A549 (cell line): ENCODE measurements around the gene TRIM37. TPM values are rescaled to one million over a fixed set of nuclear protein-coding genes. Genes with fewer than 3 reads are reported as not detected.

Experiments
- ATAC-seq, 2 experiments: fragments of 200-7000 bp in 1 of 2; fragments of >200 bp in 1 of 2; cut with Nextera tagmentation in 1 of 2; cut with Tn5 transposase in 1 of 2; 3 replicates each; pipeline versions ENCODE4 v1.8.0 to v1.9.1; 2018 to 2020; ENCODE audit warnings: mild to moderate bottlenecking in 1 of 2, moderate library complexity in 1 of 2
- CTCF ChIA-PET: fragments of 300-600 bp; sonication (Branson Sonifier 250); formaldehyde crosslinking; extraction: SDS; loops from one replicate; lab custom pipeline; 2021; ENCODE audit warnings: antibody characterized with exemption, inconsistent platforms; lab: Yijun Ruan, JAX
- POLR2A ChIA-PET: fragments of 350-600 bp; formaldehyde crosslinking; extraction: SDS; loops from one replicate; lab custom pipeline; 2021; ENCODE audit warnings: antibody characterized with exemption, inconsistent platforms; lab: Yijun Ruan, JAX
- DNase-seq, 2 experiments: peaks; one replicate each; pipeline versions ENCODE4 v3.0.0 to v3.0.0-alpha.2; 2011 to 2016; ENCODE audit warnings: low read depth in 1 of 2, low spot score in 1 of 2
- FAIRE-seq: peaks from 2 replicates; lab custom pipeline; 2011; peaks lifted over from hg19 to GRCh38; lab: Jason Lieb, UNC
- H3K27ac ChIP-seq, 2 experiments: fragments of >200 bp; sonication (Bioruptor Twin); formaldehyde crosslinking; 3 replicates each; pipeline ENCODE4 v1.5.1; 2016 to 2017
- H3K4me1 ChIP-seq: fragments of >200 bp; sonication (Bioruptor Twin); formaldehyde crosslinking; 3 replicates; pipeline ENCODE4 v1.6.1; 2016
- H3K4me2 ChIP-seq: fragments of >200 bp; sonication (Bioruptor Twin); formaldehyde crosslinking; 3 replicates; pipeline ENCODE4 v1.6.1; 2016
- H3K4me3 ChIP-seq: fragments of >200 bp; sonication (Bioruptor Twin); formaldehyde crosslinking; 3 replicates; pipeline ENCODE4 v1.5.1; 2016
- H3K9me3 ChIP-seq: fragments of >200 bp; sonication (Bioruptor Twin); formaldehyde crosslinking; 3 replicates; pipeline ENCODE4 v1.6.1; 2016
- CTCF ChIP-seq: fragments of >200 bp; sonication (Bioruptor Twin); formaldehyde crosslinking; IDR thresholded peaks from 3 replicates; pipeline ENCODE4 v1.5.1; 2016
- ELK1 ChIP-seq: fragments of 150-350 bp; IDR thresholded peaks from 2 replicates; pipeline ENCODE4 v1.6.1; 2014; ENCODE audit warnings: low read depth, mild to moderate bottlenecking, low read length
- EP300 ChIP-seq, 2 experiments: fragments of >200 bp; sonication (Bioruptor Twin); formaldehyde crosslinking; IDR thresholded peaks; 2 replicates in 1 of 2; 3 replicates in 1 of 2; pipeline ENCODE4 v1.6.1; 2016 to 2017
- FOSL2 ChIP-seq, 2 experiments: fragments of 450-650 bp in 1 of 2; fragments of >200 bp in 1 of 2; sonication (Bioruptor Twin) in 1 of 2; formaldehyde crosslinking; IDR thresholded peaks; 2 replicates each; pipeline versions ENCODE4 v1.5.0 to v1.6.1; 2016 to 2020; ENCODE audit warnings: mild to moderate bottlenecking in 1 of 2, moderate library complexity in 1 of 2
- GATA3 ChIP-seq: IDR thresholded peaks from 2 replicates; pipeline ENCODE4 v1.6.1; 2012; ENCODE audit warnings: borderline replicate concordance
- HES2 ChIP-seq: fragments of >200 bp; sonication (Bioruptor Twin); formaldehyde crosslinking; IDR thresholded peaks from 2 replicates; pipeline ENCODE4 v1.6.1; 2016
- HOXA7 ChIP-seq: fragments of 250-450 bp; sonication (Bioruptor Pico); IDR thresholded peaks from 2 replicates; pipeline ENCODE4 v1.5.0; 2020; ENCODE audit warnings: mild to moderate bottlenecking, moderate library complexity
- HOXB13 ChIP-seq: fragments of 250-450 bp; sonication (Bioruptor Pico); IDR thresholded peaks from 2 replicates; pipeline ENCODE4 v1.5.0; 2020; ENCODE audit warnings: low read depth, mild to moderate bottlenecking, moderate library complexity
- MAZ ChIP-seq: fragments of 150-350 bp; IDR thresholded peaks from 2 replicates; pipeline ENCODE4 v1.6.1; 2014; ENCODE audit warnings: antibody characterized with exemption, low read depth, low read length, borderline replicate concordance
- NR3C1 ChIP-seq: fragments of >200 bp; sonication (Bioruptor Twin); formaldehyde crosslinking; IDR thresholded peaks from 3 replicates; pipeline ENCODE4 v1.6.1; 2017
- PBX3 ChIP-seq: IDR thresholded peaks from 2 replicates; pipeline ENCODE4 v1.6.1; 2012
- PHF8 ChIP-seq: fragments of 200-600 bp; sonication (generic); IDR thresholded peaks from 2 replicates; pipeline ENCODE4 v1.6.1; 2016; ENCODE audit warnings: low read depth, mild to moderate bottlenecking, antibody characterized with exemption, moderate library complexity, borderline replicate concordance
- POLR2A ChIP-seq: IDR thresholded peaks from 2 replicates; pipeline ENCODE4 v1.6.1; 2012; ENCODE audit warnings: mild to moderate bottlenecking, low read length
- RAD21 ChIP-seq, 2 experiments: fragments of >200 bp in 1 of 2; sonication (Bioruptor Twin) in 1 of 2; formaldehyde crosslinking in 1 of 2; IDR thresholded peaks in 1 of 2; conservative IDR thresholded peaks in 1 of 2; 2 replicates in 1 of 2; 3 replicates in 1 of 2; pipeline ENCODE4 v1.6.1; 2012 to 2018; ENCODE audit warnings: inconsistent platforms in 1 of 2
- REST ChIP-seq: fragments of 200-600 bp; sonication (generic); IDR thresholded peaks from 2 replicates; pipeline ENCODE4 v1.6.1; 2016; ENCODE audit warnings: antibody characterized with exemption, mild to moderate bottlenecking, moderate library complexity
- RNF2 ChIP-seq: fragments of 200-600 bp; sonication (generic); IDR thresholded peaks from 2 replicates; pipeline ENCODE4 v1.6.1; 2016; ENCODE audit warnings: low read depth, mild to moderate bottlenecking, antibody characterized with exemption, moderate library complexity, borderline replicate concordance
- TFCP2L1 ChIP-seq: fragments of 250-450 bp; sonication (Bioruptor Pico); IDR thresholded peaks from 2 replicates; pipeline ENCODE4 v1.5.0; 2021; ENCODE audit warnings: mild to moderate bottlenecking
- TP53 ChIP-seq: fragments of 250-450 bp; sonication (Bioruptor Pico); IDR thresholded peaks from 2 replicates; pipeline ENCODE4 v1.5.0; 2021; ENCODE audit warnings: mild to moderate bottlenecking, moderate library complexity
- USF2 ChIP-seq: fragments of 450-650 bp; IDR thresholded peaks from 2 replicates; pipeline ENCODE4 v1.6.1; 2014; ENCODE audit warnings: antibody characterized with exemption
- ZFP36 ChIP-seq: fragments of 450-650 bp; IDR thresholded peaks from 2 replicates; pipeline ENCODE4 v1.6.1; 2014; ENCODE audit warnings: borderline replicate concordance; ENCODE audit not compliant: partially characterized antibody
- WGBS: methylation state at CpG from one replicate; pipeline ENCODE4 v1.1.6; 2017; ENCODE audit errors: missing lambda C conversion rate; 5-methylcytosine and 5-hydroxymethylcytosine counted together
- polyA plus RNA-seq, 4 experiments: library from polyadenylated mRNA; depleted of rRNA in 3 of 4; stranded (reverse); fragments of >200 nt; fragmentation: RNase III in 1 of 4; extraction: RNeasy Plus Mini Kit Qiagen cat#74134 plus additional on column Dnase treatment in 1 of 4; gene quantifications; 2 replicates in 3 of 4; 3 replicates in 1 of 4; pipeline ENCODE4 v1.2.3, GENCODE V29; 2011 to 2017

Gene TRIM37
- polyA plus RNA-seq, 2 of the 4 experiments (the other 2 are of a cell fraction), result 29.4 to 56.3 TPM

- 91% methylated on average over 1 of the region's 1 CpG for WGBS
- POLR2A ChIA-PET, result interaction anchor here (1.5 kb wide), 1 partner anchor 344 kb away, joined by 5 read pairs; no protein-coding TSS in a partner anchor
- no peak for FAIRE-seq
- Histone ChIP-seq H3K4me3 (no peak overlapping the region), H3K4me1 (0 out of 3 replicates have a peak, but pooled peaks cover 4% of the 10 kb centered on the region), H3K27ac (no peak overlapping the region), H3K9me3 (no peaks in the 10 kb centered on the region), H3K4me2 (no peak overlapping the region)
- CTCF ChIA-PET, result interaction anchor here (0.6 to 11.0 kb wide), 19 partner anchors 10 to 699 kb away, joined by 3 to 169 read pairs (median 8); no protein-coding TSS in a partner anchor
- DNase-seq, result no peak
- TF ChIP-seq GATA3, result no peak
- TF ChIP-seq PHF8, result no peak
- TF ChIP-seq EP300 (IDR thresholded peaks at IDR 0.05), result no peak
- no peak for TF ChIP-seq RNF2
- no peak for TF ChIP-seq CTCF
- no peak for TF ChIP-seq ZFP36
- no peak for TF ChIP-seq TFCP2L1 (CRISPR knock-in tag)
- TF ChIP-seq NR3C1, result no peak
- no peak for TF ChIP-seq USF2
- no peak for TF ChIP-seq MAZ
- TF ChIP-seq REST, result no peak
- no peak for TF ChIP-seq RAD21 (conservative IDR thresholded peaks at IDR 0.05 in 1 of 2, IDR thresholded peaks at IDR 0.05 in 1 of 2)
- no peak for TF ChIP-seq HOXA7 (CRISPR knock-in tag)
- TF ChIP-seq FOSL2 (IDR thresholded peaks at IDR 0.05), result no peak
- no peak for TF ChIP-seq FOSL2 (CRISPR knock-in tag; IDR thresholded peaks at IDR 0.05)
- no peak for ATAC-seq
Observed at GRCh38 chr17:59003860-59004259, 102.8 kb downstream of the TRIM37 start.

- Histone ChIP-seq H3K4me2 (no peak overlapping the region), H3K9me3 (no peaks in the 10 kb centered on the region), H3K4me3 (no peak overlapping the region), H3K27ac (no peak overlapping the region), H3K4me1 (peaks cover 12% of the 10 kb centered on the region)
- POLR2A ChIA-PET, result no interaction called here
- no peak for ATAC-seq
- CTCF ChIA-PET, result interaction anchor here (0.8 to 11.0 kb wide), 6 partner anchors 276 to 484 kb away, joined by 3 to 169 read pairs (median 7); no protein-coding TSS in a partner anchor
- no peak for DNase-seq
- 90% methylated on average over 2 of the region's 2 CpGs for WGBS
- TF ChIP-seq PBX3, result no peak
- no peak for TF ChIP-seq PHF8
- TF ChIP-seq HOXB13, result no peak
- TF ChIP-seq ELK1, result no peak
- TF ChIP-seq HES2, result no peak
- TF ChIP-seq POLR2A, result no peak
- TF ChIP-seq TP53, result no peak
- FAIRE-seq, result no peak
Observed at GRCh38 chr17:59002848-59003247, 103.8 kb downstream of the TRIM37 start.
